Activated gamma-delta T cell treated with Interleukin-2 at 50 U/mL for 16 hours (primary cell): ENCODE measurements around the gene TPRKB.
"Not testable (repeated sequence)": the region's sequence is repeated elsewhere in the genome, so short reads cannot be mapped to it uniquely, and the experiment has no call there.

Experiments used
- DNase-seq: peaks from one replicate; pipeline ENCODE4 v3.0.0-alpha.2; 2020

The TPRKB gene

DNA sequence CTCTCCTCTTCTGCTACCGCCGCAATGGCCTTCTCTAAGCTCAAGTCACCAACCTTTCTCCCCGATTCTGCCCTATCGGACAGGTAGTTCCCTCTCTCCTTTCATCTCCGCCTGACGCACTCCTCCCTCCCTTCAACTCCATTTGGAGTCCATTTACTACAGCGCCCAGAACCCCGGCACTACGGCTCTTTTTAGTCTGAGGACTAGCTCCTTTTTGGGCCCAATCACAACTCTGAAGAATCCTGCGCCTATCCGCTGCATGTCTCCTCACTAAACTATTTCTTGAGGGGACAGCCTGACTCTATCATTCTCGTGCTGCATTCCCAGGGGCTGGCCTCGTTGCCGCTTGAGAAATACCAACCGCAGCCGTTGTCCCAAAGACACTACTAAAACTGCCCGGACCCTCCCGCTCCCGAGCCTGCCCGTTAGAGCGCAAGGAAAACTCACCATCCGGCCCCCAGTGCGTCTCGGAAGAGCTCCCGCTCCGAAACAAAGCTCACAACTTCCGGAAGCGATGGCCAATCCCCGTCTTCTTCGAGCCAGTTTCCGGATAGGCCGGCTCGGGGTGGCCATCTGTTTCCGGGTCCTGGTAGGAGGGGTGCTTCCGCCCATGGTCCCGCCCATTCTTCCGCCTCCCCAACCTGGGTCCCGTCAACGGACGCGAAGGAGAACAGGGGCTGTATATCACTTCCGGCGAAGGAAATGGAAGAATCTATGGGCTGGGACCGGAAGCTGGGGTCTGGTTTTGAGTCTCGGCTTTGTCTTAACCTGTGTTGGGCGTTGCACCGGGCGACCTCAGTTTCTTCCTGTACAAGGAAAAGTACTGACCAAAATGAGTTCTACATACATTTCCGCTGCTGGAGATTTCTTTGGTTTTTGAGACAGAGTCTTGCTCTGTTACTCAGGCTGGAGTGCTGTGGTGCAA lies at the start of gene TPRKB:
TPRKB (minus strand) TSS at position 491 of the 925 bp plus-strand sequence. CDS start 2,776 bp downstream, outside the sequence.
- peak; percentile 94 for DNase-seq

DNA sequence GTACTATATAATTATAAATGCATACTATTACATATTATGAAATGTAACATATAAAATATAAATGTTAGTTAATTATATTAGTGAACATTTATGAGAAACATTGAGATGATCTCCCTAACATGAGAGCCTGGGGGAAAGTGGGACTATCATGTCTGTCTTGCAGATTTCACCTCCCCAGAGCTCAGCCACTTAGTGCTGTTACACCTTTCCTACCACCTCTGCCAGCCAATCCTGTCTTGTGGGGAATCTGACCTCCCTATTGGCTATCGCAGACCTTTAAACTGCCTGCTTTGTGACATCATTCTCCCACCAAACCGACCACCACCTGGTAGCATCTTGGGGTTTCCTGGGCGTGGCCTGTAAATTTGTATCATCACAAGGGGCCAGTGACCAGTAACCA lies 46.7 kb upstream of the TPRKB start, which contains the start of gene C2orf78:
C2orf78 (plus strand) TSS at position 301 of the 400 bp plus-strand sequence. CDS start 127 bp downstream, outside the sequence.
- not testable (repeated sequence) for DNase-seq

DNA sequence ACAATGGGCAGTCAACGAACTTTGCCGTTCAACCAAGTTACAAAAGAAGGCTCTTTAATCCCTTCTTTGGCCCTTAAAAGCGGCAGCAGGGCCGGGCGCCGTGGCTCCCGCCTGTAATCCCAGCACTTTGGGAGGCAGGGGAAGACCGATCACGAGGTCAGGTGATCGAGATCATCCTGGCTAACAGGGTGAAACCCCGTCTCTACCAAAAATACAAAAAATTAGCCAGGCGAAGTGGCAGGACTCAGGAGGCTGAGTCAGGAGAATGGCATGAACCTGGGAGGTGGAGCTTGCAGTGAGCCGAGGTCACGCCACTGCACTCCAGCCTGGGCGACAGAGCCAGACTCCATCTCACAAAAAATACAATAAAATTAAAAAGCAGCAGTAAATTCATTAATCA lies 46.3 kb upstream of the TPRKB start:
- not testable (repeated sequence) for DNase-seq

GRCh38 chr2:73780237-73780582 lies 43.1 kb upstream of the TPRKB start:
- no peak for DNase-seq

GRCh38 chr2:73779467-73780236 lies 42.5 kb upstream of the TPRKB start, which contains the start of gene DUSP11:
TSS of gene DUSP11 (minus strand) at chr2:73780103. CDS start at chr2:73779974, 129 bp downstream.
- DNase-seq: peak; percentile 97

- not testable (repeated sequence) for DNase-seq
Observed at GRCh38 chr2:73778867-73779466, 41.8 kb upstream of the TPRKB start.

DNA sequence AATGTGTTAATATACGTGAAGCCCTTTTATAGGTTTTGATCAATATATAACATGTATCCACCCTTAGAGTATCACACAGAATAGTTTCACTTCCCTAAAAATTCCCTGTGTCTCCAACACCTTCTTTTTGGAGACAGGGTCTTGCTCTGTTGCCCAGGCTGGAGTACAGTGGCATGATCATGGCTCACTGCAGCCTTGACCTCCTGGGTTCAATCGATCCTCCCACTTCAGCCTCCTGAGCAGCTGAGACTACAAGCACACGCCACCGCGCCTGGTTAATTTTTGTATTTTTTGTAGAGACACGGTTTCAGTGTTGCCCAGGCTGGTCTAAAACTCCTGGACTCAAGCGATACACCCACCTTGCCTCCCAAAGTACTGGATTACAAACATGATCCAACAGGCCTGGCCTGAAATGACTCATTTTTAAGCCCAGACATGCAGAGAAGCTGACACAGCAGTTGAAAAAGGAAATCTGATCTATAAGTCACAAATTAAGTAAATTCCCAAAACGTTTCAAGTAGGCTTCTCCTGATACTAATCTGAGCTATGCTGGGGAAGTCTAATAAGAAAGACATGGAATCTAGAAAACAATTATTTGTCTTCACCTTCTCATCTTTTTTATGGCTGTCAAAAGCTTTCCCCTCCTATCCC lies 39.8 kb upstream of the TPRKB start:
- DNase-seq: no peak

- DNase-seq: no peak
Observed at GRCh38 chr2:73776381-73776780, 39.2 kb upstream of the TPRKB start.

GRCh38 chr2:73772819-73773218 lies 35.7 kb upstream of the TPRKB start:
- no peak for DNase-seq

DNA sequence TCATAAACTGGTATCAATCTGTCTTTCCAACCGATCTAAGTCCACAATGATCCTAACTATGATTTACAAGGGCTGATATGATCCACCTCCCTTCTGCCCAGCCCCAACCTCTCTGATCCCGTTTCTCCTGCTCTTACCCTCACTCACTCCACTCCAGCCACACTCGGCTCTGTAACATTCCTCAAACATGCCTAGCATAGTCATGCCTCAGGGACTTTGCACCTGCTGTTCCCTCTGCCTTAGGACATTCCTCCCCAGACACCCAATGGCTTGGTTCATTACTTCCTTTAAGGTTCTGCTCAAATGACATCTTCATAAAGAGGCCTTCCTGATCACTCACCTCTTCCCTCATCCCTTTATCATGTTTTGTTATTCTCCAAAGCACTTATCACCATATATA lies 33.6 kb upstream of the TPRKB start:
- no peak for DNase-seq

DNA sequence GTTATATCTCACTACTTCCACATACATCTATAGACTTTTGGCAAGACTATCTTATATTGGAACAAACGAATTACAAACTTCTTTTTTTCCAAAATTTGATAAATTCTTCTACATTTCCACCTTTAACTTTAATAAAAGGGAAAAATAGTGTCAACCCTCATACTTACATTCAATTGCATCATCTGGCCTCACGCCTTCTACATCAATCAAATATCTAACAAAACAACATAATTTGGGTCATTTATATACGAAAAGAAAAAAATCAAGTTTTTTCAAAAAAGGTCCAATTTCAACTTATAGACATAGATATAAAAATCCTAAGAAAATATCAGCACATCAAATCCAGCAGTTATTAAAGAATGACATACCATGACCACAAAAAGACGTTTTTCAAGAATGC lies 29.8 kb upstream of the TPRKB start:
- no peak for DNase-seq

- DNase-seq: no peak
Observed at GRCh38 chr2:73766349-73766748, 29.2 kb upstream of the TPRKB start.

DNA sequence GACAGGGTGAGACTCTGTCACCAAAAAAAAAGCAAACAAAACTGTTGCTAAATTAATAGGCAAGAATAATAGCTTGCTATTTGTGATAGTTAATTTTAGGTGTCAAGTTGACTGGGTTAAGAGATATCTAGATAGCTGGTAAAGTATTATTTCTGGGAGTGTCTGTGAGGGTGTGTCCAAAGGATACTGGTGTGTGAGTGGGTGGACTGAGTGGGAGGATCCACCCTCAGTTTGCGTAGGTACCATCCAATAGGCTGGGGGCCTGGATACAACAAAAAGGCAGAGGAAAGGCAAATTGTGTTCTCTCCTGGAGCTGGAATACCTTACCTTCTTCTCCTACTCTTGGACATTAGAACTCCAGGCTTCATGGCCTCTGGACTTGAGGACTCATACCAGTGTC lies 27.8 kb upstream of the TPRKB start:
- DNase-seq: no peak

DNA sequence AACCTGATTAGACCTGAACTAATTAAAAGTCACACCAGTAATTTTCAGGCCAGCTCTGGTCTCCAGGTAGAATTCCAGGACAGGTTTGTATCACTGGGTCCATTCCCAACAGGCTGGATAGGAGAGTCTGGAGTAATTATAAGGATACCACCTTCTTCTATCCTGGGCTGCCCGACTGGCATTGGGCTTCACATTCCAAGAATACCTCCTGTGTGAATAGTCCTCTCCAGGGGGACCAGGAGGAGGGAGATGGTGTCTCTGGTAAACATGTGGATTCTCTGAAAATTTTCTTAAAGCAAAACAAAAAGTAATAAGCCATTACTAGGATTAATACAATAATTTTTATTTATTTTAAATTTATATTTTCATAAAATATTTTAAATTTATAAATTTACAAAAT lies 25.4 kb upstream of the TPRKB start:
- DNase-seq: no peak

DNA sequence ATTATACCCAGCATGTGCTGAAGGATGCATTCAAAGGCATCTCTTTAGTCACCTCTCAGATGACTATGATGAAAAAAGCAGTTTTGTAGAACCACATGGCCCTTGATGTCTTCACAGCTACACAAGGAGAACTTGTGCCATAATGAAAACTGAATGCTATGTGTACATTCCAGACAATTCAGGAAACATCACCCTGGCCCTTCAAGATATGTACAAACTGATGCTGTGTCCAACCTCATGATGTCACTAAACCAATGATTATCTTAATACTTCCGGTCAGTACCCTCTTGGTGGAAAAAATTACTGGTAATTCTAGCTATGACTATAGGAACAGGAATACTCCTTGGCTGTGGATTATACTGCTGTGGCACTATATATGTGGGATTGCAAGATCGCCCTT lies 22.8 kb upstream of the TPRKB start:
- no peak for DNase-seq

DNA sequence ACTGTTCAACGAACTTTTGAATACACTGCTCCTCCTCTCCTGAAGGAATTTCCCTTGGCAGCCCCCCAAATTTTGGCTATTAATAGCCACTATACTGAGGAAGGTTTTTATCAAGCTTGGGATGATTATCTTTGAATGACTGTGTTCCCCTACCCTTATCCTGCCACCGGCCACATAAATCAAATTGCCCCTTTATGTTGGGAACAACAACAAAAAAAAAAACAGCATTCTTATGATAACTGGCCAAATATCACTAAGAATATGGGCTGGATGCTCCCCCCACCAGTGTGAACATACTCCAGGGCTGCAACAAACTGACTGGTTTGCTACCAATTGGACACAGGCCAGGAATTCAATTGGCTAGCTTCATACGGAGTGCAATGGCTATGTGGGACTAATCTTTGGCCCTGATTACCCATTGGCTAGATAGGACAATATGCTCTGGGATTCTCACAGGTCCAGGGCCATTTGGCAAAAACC lies 22.2 kb upstream of the TPRKB start:
- DNase-seq: no peak

DNA sequence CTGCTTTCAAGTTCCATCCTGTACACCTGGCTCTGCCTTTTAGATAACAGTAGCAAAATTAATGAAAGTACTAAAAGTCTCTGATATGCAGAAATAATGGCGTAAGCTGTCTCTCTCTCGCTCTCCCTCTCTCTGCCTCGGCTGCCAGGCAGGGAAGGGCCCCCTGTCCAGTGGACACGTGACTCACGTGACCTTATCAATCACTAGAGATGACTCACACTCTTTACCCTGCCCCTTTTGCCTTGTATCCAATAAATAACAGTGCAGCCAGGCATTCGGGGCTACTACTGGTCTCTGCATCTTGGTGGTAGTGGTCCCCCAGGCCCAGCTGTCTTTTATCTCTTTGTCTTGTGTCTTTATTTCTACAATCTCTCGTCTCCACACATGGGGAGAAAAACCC lies 17.2 kb upstream of the TPRKB start:
- not testable (repeated sequence) for DNase-seq

DNA sequence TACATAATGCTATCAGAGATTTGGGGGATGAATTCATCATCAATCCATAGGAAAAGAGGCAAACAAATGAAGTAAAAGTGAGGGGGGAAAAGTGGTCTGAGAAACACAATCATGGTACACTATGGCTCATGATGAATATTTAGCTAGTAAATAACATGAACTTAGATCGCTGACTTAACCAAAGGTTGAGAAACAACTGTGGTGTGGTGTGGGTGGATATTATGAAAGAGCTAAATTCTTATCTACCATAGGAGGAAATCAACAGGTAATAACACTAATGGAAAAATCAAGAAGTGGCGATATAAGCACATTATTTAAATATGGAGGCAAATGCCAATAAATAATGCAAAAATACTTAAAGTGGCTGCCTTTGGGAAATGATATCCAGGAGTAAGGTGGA lies 12.2 kb upstream of the TPRKB start:
- no peak for DNase-seq

DNA sequence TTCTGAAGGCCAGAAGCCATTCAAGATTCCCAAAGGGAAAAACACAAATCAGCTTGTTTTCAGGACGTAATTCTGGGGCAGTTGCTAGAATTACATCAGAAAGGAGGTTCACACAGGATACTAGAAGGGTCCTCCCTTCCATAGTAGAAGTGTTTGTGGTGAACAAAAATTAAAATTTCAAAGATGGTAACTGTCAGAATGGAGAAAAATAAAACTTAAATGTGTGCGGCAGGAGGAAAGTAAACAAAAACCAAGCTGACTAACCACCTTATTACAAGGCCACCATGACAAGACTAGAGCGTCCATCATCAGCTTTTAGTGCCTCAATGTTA lies 9.7 kb upstream of the TPRKB start:
- no peak for DNase-seq

DNA sequence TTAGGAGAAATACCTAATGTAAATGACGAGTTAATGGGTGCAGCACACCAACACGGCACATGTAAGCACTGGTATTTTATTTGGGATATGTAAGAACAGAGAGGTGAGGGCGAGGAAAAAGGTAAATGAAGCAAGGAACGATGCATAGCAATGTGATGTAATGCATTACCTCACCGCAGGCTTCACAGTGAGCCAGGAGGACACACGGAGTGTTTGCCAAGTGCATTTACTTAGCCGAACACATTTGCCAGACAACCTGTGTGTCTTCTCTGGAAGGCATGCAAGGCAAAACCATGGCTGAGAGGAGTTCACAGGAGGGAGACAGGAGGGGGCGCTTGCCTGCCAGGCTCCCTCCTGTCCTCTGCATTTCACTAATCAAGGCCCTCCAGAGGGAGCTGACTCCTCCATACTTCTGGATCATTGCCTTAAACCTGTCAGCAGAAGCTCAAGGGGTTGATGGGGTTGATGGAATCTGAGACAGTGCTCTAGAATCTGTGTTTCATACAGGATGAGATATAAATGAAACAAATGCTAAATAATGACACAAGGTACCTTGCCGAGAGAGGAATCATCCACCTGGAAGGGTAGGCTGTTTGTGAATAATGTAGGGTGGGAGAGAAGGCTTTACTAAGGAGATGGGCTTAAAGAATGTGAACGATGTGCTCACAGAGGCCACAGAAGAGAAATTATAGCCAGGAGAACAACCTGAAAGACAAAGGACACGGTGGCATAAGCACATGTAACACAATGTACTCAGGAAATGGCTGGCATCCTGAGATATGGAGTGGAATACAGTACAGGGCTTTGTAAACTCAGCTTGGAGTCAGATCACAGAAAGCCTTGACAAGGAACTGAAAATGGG lies 9.1 kb upstream of the TPRKB start:
- no peak for DNase-seq

DNA sequence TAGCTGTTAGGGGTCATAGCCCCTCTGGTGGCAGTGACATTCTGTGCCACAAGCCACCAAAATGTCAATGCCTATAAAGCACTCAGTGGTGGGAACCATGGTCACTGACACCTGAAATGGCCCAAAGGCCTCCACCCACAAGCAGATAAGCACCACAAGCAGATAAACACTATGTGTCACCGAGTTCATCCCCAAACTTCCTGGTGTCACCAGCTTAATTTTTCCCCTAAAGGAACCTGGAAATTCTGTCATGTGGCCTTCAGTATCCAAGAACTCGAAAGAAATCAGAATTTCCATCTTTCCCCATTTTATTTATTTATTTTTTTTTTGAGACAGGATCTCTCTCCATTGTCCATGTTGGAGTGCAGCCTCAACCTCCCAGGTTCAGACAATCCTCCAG lies 3.6 kb upstream of the TPRKB start:
- no peak for DNase-seq

GRCh38 chr2:73739101-73739500 lies 2.0 kb upstream of the TPRKB start:
- no peak for DNase-seq
